Natural killer cell (primary cell): ENCODE results near the gene FOXL2. TPM values are rescaled to one million over a fixed set of nuclear protein-coding genes. Genes with fewer than 3 reads are reported as not detected.

ENCODE experiments used
- ATAC-seq, 3 donors: fragments of 150-1000 bp in 2 of 3; fragments of 200-7000 bp in 1 of 3; cut with Tn5 transposase; 1 replicate in 1 of 3; 2 replicates in 2 of 3; pipeline ENCODE4 v1.10.0; 2021; ENCODE audit warnings: mild to moderate bottlenecking in 2 of 3, moderate library complexity in 2 of 3
- DNase-seq, 2 donors: peaks; one replicate each; pipeline versions ENCODE4 v3.0.0 to v3.0.0-alpha.2; 2013 to 2021; ENCODE audit warnings: mixed read lengths in 1 of 2
- H3K27ac ChIP-seq: one replicate; pipeline ENCODE4 v1.5.1; 2013; ENCODE audit warnings: mild to moderate bottlenecking, low read length
- H3K27me3 ChIP-seq: one replicate; pipeline ENCODE4 v1.6.1; 2013; ENCODE audit warnings: low read length; ENCODE audit not compliant: control insufficient read depth, insufficient read depth
- H3K36me3 ChIP-seq: one replicate; pipeline ENCODE4 v1.6.1; 2013; ENCODE audit warnings: low read length; ENCODE audit not compliant: control insufficient read depth, insufficient read depth
- H3K4me1 ChIP-seq: one replicate; pipeline ENCODE4 v1.6.1; 2013; ENCODE audit warnings: low read length; ENCODE audit not compliant: control insufficient read depth, insufficient read depth
- H3K4me3 ChIP-seq: one replicate; pipeline ENCODE4 v1.5.1; 2013; ENCODE audit warnings: low read length
- H3K9me3 ChIP-seq: one replicate; pipeline ENCODE4 v1.6.1; 2013; ENCODE audit warnings: low read length; ENCODE audit not compliant: control insufficient read depth, insufficient read depth
- H3K27ac Mint-ChIP-seq, 2 donors: one replicate each; pipeline ENCODE4 v1.8.0; 2022; ENCODE audit warnings: mild to moderate bottlenecking in 2 of 2, mixed read lengths in 2 of 2, moderate library complexity in 1 of 2
- H3K27me3 Mint-ChIP-seq, 2 donors: one replicate each; pipeline ENCODE4 v1.8.0; 2022; ENCODE audit warnings: low read depth in 2 of 2, mixed read lengths in 2 of 2
- H3K36me3 Mint-ChIP-seq: one replicate; pipeline ENCODE4 v1.8.0; 2022; ENCODE audit warnings: mixed read lengths
- H3K4me1 Mint-ChIP-seq, 2 donors: one replicate each; pipeline ENCODE4 v1.8.0; 2022; ENCODE audit warnings: mixed read lengths in 2 of 2
- H3K4me3 Mint-ChIP-seq: one replicate; pipeline ENCODE4 v1.8.0; 2022; ENCODE audit warnings: mild to moderate bottlenecking, moderate library complexity, mixed read lengths
- H3K9me3 Mint-ChIP-seq, 2 donors: one replicate each; pipeline ENCODE4 v1.8.0; 2022; ENCODE audit warnings: mixed read lengths in 2 of 2
- WGBS: methylation state at CpG from one replicate; pipeline ENCODE4 v1.1.7; 2013; ENCODE audit warnings: missing lambda C conversion rate; ENCODE audit not compliant: insufficient coverage; 5-methylcytosine and 5-hydroxymethylcytosine counted together
- intact Hi-C: fragments of 100-400 bp; cut with micrococcal nuclease; formaldehyde crosslinking; loops from one replicate; pipeline ENCODE4 v1.14.2; 2022
- total RNA-seq, 4 donors: library from RNA; stranded (reverse); fragments of 120-200 nt in 1 of 4; gene quantifications; one replicate each; pipeline versions ENCODE4 v1.2.3 to v1.2.4, GENCODE V29; 2013 to 2022
- TF ChIP-seq, protein P1 (sequence below): fragments of 200-600 bp; IDR thresholded peaks from one replicate; pipeline ENCODE4 v1.8.0; 2022; ENCODE audit warnings: antibody characterized with exemption

Gene FOXL2
- total RNA-seq, 3 donors from 2014 or later (not counting 1 experiment from before 2014, with no cell fraction given): not detected

DNA sequence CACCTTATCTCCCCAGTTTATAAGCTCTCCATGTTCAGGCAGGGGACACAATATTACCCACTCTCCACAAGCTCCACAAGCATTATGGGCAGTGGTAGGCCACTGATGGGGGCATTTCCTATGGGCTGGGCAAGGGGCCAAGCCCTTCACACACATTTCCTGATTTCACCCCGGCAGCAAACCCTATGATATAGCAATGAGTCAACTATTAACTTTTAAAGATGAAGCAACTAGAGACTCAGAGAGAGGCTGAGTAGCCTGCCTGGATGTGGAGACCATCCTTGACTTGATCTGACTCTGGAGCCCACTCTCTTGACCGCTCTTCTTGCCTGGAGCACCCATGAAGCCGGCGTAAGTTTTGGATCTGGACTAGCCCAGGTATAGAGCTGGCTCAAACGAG lies 27.5 kb upstream of the FOXL2 start:
- DNase-seq: no peak
- Mint-ChIP-seq H3K4me3 (no peak overlapping the region), H3K27ac (no peak overlapping the region), H3K9me3 (no peaks in the 10 kb centered on the region), H3K4me1 (no peaks in the 10 kb centered on the region), H3K36me3 (no peaks in the 10 kb centered on the region), H3K27me3 (peaks cover 12 to 17% of the 10 kb centered on the region in 2 donors)
- Histone ChIP-seq H3K4me1 (no peaks in the 10 kb centered on the region), H3K36me3 (no peaks in the 10 kb centered on the region), H3K27me3 (no peaks in the 10 kb centered on the region), H3K9me3 (no peaks in the 10 kb centered on the region), H3K27ac (no peak overlapping the region), H3K4me3 (no peak overlapping the region)
- no peak for ATAC-seq
- TF ChIP-seq, protein P1, sequence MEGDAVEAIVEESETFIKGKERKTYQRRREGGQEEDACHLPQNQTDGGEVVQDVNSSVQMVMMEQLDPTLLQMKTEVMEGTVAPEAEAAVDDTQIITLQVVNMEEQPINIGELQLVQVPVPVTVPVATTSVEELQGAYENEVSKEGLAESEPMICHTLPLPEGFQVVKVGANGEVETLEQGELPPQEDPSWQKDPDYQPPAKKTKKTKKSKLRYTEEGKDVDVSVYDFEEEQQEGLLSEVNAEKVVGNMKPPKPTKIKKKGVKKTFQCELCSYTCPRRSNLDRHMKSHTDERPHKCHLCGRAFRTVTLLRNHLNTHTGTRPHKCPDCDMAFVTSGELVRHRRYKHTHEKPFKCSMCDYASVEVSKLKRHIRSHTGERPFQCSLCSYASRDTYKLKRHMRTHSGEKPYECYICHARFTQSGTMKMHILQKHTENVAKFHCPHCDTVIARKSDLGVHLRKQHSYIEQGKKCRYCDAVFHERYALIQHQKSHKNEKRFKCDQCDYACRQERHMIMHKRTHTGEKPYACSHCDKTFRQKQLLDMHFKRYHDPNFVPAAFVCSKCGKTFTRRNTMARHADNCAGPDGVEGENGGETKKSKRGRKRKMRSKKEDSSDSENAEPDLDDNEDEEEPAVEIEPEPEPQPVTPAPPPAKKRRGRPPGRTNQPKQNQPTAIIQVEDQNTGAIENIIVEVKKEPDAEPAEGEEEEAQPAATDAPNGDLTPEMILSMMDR: no peak
- intact Hi-C loops: no loop called here
- WGBS: 68% methylated on average over 5 of the region's 5 CpGs

DNA sequence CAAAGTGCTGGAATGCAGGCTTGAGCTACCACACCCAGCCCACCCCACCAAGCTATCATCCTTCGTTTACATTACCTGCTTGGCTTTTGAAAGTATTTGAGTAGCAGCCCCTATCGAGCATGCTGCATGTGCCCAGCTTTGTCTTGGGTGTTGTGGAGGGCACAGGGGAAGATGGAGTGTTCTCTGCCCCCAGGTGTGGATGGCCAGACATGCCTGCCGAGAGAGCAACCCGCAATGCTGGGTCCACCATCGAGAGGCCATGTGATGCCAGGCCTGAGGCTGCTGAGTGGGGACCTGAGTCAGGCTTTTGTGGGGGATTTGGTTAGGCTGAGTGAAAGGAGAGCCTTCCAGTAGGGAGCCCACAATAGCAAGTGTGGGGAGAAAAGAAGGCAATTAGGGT lies 26.0 kb upstream of the FOXL2 start:
- intact Hi-C loops: no loop called here
- H3K4me1 Mint-ChIP-seq: no peaks in the 10 kb centered on the region
- no peak overlapping the region for H3K27ac Mint-ChIP-seq
- ATAC-seq: no peak
- Histone ChIP-seq H3K4me1 (no peaks in the 10 kb centered on the region), H3K9me3 (no peaks in the 10 kb centered on the region), H3K36me3 (no peaks in the 10 kb centered on the region), H3K27ac (no peak overlapping the region), H3K27me3 (no peaks in the 10 kb centered on the region), H3K4me3 (no peak overlapping the region)
- no peaks in the 10 kb centered on the region for H3K36me3 Mint-ChIP-seq
- no peaks in the 10 kb centered on the region for H3K9me3 Mint-ChIP-seq
- 86% methylated on average over 5 of the region's 5 CpGs for WGBS
- H3K27me3 Mint-ChIP-seq: peaks cover 17% of the 10 kb centered on the region in 2 donors
- no peak for DNase-seq
- TF ChIP-seq, protein P1: no peak
- no peak overlapping the region for H3K4me3 Mint-ChIP-seq

DNA sequence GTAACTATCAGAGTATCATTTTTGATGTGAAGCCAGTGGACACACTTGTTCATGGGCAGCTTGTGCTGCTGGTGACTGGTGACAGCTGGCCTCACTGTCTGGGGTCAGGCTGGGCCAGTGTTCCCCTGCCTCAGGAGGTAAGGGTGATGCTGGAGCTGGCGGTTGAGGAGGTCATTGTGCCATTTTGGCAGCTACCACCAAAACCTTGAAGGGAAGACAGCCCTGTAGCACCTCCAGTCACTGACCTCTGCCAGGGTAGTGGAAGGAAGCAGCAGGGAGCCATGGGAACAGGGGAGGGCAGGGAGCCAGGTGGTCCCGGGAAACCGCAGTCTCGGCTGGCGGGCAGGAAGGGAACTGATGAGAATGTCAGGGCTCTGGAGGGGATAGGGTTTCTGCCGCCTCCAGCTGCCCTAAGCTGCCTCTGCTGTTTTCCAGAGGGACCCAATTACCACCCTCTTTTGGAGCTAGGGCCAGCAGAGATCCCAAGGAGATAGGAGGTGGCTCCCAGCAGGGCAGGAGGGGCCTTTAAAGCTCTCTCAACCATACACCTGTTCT lies 24.9 kb upstream of the FOXL2 start:
- no peak overlapping the region for H3K4me3 Mint-ChIP-seq
- H3K27me3 Mint-ChIP-seq: peaks cover 18 to 19% of the 10 kb centered on the region in 2 donors
- Histone ChIP-seq H3K4me1 (no peaks in the 10 kb centered on the region), H3K36me3 (no peaks in the 10 kb centered on the region), H3K27me3 (no peaks in the 10 kb centered on the region), H3K27ac (no peak overlapping the region), H3K9me3 (no peaks in the 10 kb centered on the region), H3K4me3 (no peak overlapping the region)
- H3K9me3 Mint-ChIP-seq: no peaks in the 10 kb centered on the region
- intact Hi-C loops: no loop called here
- TF ChIP-seq, protein P1: no peak
- H3K36me3 Mint-ChIP-seq: no peaks in the 10 kb centered on the region
- no peaks in the 10 kb centered on the region for H3K4me1 Mint-ChIP-seq
- DNase-seq (no peak), ATAC-seq (no peak)
- WGBS: 89% methylated on average over 6 of the region's 6 CpGs
- no peak overlapping the region for H3K27ac Mint-ChIP-seq

DNA sequence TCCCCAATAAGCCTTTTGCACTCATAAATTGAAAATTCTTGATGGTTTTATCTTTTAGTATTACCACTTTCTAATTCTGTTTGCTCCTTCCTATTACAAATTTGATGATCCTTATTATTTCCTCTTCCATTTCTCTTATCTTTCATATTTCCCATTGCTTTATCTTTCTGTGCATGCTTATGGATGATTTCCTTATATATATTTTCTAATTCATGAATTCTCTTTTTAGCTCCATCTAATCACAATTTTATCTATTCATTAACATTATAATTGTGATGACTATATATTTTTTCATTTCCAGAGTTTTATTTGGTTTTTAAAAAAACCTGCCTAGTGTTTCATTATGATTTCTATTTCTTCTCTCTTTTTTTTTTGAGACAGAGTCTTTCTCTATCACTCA lies 18.0 kb upstream of the FOXL2 start:
- DNase-seq (no peak), ATAC-seq (no peak)
- H3K4me1 ChIP-seq: peaks cover 7% of the 10 kb centered on the region
- intact Hi-C loops: no loop called here
- Mint-ChIP-seq H3K27me3 (peaks cover 30 to 59% of the 10 kb centered on the region in 2 donors), H3K4me1 (peaks cover 11 to 16% of the 10 kb centered on the region in 2 donors), H3K27ac (no peak overlapping the region), H3K4me3 (no peak overlapping the region), H3K9me3 (peaks cover 2 to 3% of the 10 kb centered on the region in 2 donors), H3K36me3 (peaks cover 7% of the 10 kb centered on the region)
- no peak overlapping the region for H3K27ac ChIP-seq
- TF ChIP-seq, protein P1: no peak
- no peaks in the 10 kb centered on the region for H3K9me3 ChIP-seq
- no peak overlapping the region for H3K4me3 ChIP-seq
- H3K27me3 ChIP-seq: peaks cover 18% of the 10 kb centered on the region
- H3K36me3 ChIP-seq: no peaks in the 10 kb centered on the region
